Fibroblast of skin of left biceps (primary cell): ENCODE measurements around the gene FBN1.
A peak's percentile ranks its signal among the peaks of the same experiment; 100 is the strongest.

Experiments
- DNase-seq, 2 experiments: peaks; one replicate each; pipeline ENCODE4 v3.0.0-alpha.2; 2013; ENCODE audit warnings: low read depth in 2 of 2

The FBN1 gene

DNA sequence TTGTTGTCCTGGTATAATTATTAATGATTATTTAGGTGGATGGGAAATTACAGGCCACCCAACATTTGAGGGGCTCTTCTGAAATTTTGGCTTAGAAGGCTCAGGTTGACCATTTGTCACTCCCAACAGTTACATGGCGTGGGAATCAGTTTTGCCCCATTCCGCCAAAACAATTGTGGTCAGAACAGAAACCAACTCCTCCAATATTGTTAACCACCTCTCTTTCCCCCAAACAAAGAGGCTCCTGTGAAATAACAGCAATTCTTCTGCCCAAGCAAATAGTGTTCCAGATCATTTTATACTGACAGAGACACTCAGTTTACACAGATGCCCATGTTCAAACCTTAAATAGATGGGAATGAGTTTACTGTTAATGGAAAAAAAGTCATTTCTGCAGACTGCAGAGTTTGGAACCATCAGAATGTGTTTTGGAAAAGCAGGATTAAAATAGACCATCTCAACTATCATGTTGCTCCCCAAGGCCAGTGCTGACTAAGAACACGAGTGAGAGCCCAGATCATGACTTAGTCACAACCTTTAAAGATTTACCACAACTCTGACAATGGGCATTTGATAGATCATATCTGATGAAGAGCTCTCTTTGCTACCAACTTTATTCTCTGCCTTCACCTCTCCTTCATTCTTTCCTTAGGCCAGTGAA, 212.2 kb downstream of the FBN1 start:
- no peak for DNase-seq

DNA sequence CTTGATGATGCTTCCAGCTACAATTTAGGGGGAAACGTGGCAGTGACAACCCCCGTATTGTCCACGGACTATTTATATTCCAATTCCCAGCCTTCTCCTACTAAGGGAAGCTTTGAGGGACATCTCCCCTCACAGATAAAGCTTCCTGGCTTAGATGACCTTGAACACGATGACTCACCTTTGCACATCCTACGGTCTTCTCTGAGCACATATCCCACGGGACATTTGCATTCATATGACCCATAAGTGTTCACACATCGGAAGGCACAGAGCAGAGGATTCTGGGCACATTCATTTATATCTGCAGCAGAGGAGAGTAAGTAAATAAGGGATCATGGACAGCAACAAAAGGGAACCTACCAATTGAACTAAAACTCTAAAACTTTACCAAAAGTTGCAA, 212.8 kb downstream of the FBN1 start:
- DNase-seq: no peak

- DNase-seq: peak; percentile 91 to 92
Measured at GRCh38 chr15:48427960-48428547, 217.5 kb downstream of the FBN1 start.

DNA sequence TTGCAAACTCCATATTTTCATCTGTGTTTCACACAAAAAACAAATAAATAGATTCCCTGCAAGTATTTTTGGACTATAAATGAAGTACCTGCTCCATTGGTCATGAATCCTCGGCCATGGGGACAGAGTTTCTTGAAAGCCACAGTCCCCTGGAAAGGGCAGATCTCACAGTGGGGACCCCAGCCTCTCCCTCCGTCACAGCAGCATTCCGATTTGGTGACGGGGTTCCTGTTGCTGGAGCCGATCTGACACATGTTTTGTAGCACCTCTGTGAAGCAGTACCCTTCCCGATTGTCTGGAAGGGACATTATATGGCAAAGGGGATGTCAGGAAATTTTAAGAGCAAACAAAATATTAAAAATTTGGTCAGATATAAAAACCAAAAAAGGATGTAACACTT, 218.0 kb downstream of the FBN1 start:
- no peak for DNase-seq

GRCh38 chr15:48426941-48427340, 218.6 kb downstream of the FBN1 start:
- no peak for DNase-seq

GRCh38 chr15:48426044-48426443, 219.5 kb downstream of the FBN1 start:
- DNase-seq: no peak

GRCh38 chr15:48425051-48425450, 220.5 kb downstream of the FBN1 start:
- DNase-seq: no peak

- no peak for DNase-seq
Measured at GRCh38 chr15:48423896-48424475, 221.5 kb downstream of the FBN1 start.

- DNase-seq: no peak
Measured at GRCh38 chr15:48423342-48423741, 222.2 kb downstream of the FBN1 start.

GRCh38 chr15:48422401-48422800, 223.1 kb downstream of the FBN1 start:
- DNase-seq: no peak

DNA sequence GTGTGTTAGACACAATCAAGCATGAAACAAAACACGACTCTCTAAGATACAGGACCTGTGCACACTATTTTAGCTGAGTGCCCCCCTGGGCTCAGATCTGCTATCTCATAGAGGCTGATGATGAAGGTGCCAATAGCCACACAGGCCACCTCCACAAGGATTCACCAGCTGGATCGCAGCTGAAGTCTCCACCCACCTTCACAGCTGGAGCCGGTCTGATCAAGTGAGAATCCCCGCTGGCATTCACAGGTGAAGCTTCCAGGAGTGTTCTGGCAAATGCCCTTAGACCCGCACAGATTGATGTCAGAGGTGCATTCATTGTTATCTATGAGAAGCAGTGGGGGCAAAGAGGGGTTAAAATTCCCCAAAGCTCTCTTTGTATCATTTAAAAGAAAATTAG, 224.1 kb downstream of the FBN1 start:
- DNase-seq: no peak

GRCh38 chr15:48419896-48420295, 225.6 kb downstream of the FBN1 start:
- DNase-seq: no peak

- DNase-seq: no peak
Measured at GRCh38 chr15:48418343-48418742, 227.2 kb downstream of the FBN1 start.

DNA sequence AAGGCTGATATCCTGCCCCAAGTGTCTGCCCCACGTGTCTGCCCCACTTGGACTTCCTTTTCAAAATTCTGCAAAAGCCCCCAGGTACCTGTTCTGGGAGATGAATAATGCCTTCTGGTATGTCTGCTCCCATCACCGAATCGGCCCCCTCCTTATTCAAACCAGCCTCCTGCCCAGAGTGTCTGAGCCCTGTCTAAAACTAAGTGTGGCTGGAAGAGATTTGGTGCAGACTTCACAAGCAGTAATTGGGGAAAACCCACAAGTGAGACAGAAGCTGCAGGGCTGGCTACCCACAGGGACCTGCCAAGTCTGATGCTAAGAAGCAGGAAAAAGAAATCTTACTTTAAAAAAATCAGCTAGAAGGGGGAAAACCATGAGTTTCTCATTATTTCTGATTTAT, 229.2 kb downstream of the FBN1 start:
- DNase-seq: no peak

DNA sequence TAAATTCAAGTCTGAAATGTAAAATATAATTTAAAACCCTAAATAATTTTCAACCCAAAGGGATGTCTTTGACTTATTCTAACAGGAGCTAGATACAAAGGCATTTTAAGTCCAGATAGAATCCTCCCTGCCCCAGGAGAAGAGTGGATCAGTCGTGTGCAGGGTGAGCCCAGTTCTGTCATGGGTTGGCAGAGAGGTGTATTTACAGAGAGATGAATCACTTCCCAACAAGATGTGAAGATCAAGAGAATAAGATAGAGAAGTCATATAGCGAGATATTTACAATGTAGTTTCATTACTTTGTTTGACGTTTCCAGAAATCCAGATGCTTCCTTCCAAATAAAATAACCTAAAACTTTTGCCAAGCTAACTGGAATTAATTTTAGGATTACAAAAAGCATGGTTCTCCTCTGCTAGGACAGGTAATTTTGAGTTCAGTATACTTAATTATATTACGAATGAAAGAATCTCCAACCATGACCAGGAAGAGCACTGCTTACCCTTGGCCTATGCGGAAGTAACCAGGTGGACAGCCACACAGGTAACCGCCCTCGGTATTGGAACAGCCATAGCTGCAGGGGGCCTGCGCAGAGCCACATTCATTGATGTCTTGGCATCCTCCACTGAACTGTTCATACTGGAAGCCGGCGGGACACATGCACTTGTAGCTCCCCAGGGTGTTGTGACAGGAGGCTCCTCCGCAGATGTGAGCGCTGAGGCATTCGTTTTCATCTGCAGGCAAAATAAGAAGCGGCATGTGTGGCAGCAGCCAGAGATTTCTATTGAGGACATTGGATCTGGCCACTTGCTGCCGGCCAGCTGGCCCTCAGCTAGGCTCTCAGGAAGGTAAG, 230.2 kb downstream of the FBN1 start:
- no peak for DNase-seq

GRCh38 chr15:48414015-48414414, 231.5 kb downstream of the FBN1 start:
- peak; percentile 72 for DNase-seq

- no peak for DNase-seq
Measured at GRCh38 chr15:48413304-48413703, 232.2 kb downstream of the FBN1 start.

GRCh38 chr15:48411971-48412591, 233.4 kb downstream of the FBN1 start:
- DNase-seq: peak; percentile 86 to 87

DNA sequence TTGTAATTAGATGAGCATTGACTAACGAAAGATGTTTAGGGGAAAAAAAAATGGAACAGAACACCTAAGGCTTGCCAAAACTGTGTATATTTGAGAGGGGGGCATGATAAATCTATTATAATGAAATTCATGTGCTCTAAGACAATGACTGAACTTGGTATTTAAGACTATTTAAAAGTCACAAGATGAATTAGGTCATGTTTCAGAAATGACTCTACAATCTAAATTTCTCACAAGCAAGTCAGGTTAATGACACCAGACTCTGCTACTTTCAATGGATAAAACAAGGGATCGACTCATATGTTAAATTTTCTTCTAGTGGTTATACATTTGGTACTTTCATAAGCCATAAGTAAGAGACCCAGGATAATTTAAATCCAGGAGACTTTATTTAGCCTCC, 235.9 kb downstream of the FBN1 start:
- no peak for DNase-seq

DNA sequence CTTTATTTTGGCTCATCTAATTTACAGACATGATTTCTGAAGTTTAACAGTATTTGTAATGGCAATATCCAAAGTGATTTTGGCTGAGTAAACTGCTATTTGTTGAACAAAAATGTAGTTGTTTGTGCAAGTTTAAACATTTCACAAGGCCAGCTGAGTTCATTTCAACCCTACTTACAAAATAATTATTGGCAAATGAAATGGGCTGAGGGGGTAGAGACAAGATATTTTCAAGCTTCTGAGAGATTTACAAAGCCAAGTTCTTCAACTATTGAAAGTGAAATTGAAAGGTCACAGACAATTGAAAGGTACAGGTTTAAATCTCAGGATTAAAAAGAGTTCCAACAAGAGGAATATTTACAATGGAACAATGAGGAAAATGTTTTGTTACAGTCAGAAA, 237.2 kb downstream of the FBN1 start:
- no peak for DNase-seq

- no peak for DNase-seq
Measured at GRCh38 chr15:48407646-48408045, 237.9 kb downstream of the FBN1 start.

GRCh38 chr15:48406911-48407310, 238.6 kb downstream of the FBN1 start:
- no peak for DNase-seq
